MCF 10A (cell line): Measurements from ENCODE around the gene SPRR5. TPM values are rescaled to one million over a fixed set of nuclear protein-coding genes. Genes with fewer than 3 reads are reported as not detected.

ENCODE experiments used
- BruUV-seq: library from RNA; stranded (reverse); fragments of 400-500 nt; replicated peaks from 2 replicates; lab custom pipeline; 2021; lab: Mats Ljungman, UMichigan
- CTCF ChIA-PET: fragments of 300-600 bp; sonication (Branson Sonifier 250); formaldehyde crosslinking; extraction: SDS; loops from one replicate; lab custom pipeline; 2021; ENCODE audit warnings: antibody characterized with exemption, inconsistent platforms; lab: Yijun Ruan, JAX
- POLR2A ChIA-PET: fragments of 300-600, 350-650 bp; sonication (Branson Sonifier 250); formaldehyde crosslinking; extraction: SDS; loops from one replicate; lab custom pipeline; 2020; ENCODE audit warnings: antibody characterized with exemption, inconsistent platforms; lab: Yijun Ruan, JAX
- DNase-seq: peaks from one replicate; pipeline ENCODE4 v3.0.0-alpha.2; 2018; ENCODE audit not compliant: unreplicated experiment
- H3K27ac Mint-ChIP-seq: one replicate; pipeline ENCODE4 v1.8.0; 2022; ENCODE audit warnings: mild to moderate bottlenecking, low read depth, mixed read lengths; ENCODE audit not compliant: unreplicated experiment
- H3K27me3 Mint-ChIP-seq: one replicate; pipeline ENCODE4 v1.8.0; 2022; ENCODE audit warnings: mixed read lengths; ENCODE audit not compliant: insufficient read depth, unreplicated experiment
- H3K36me3 Mint-ChIP-seq: one replicate; pipeline ENCODE4 v1.8.0; 2022; ENCODE audit warnings: mild to moderate bottlenecking, moderate library complexity, mixed read lengths; ENCODE audit not compliant: insufficient read depth, unreplicated experiment
- H3K4me1 Mint-ChIP-seq: one replicate; pipeline ENCODE4 v1.8.0; 2022; ENCODE audit warnings: mixed read lengths; ENCODE audit not compliant: insufficient read depth, unreplicated experiment
- H3K4me3 Mint-ChIP-seq: one replicate; pipeline ENCODE4 v1.8.0; 2022; ENCODE audit warnings: mild to moderate bottlenecking, moderate library complexity, mixed read lengths; ENCODE audit not compliant: unreplicated experiment
- H3K9me3 Mint-ChIP-seq: one replicate; pipeline ENCODE4 v1.8.0; 2022; ENCODE audit warnings: mixed read lengths; ENCODE audit not compliant: unreplicated experiment
- intact Hi-C: fragments of 100-400 bp; cut with micrococcal nuclease; formaldehyde crosslinking; loops from 2 replicates; pipeline ENCODE4 v1.14.1; 2022
- total RNA-seq: library from RNA; stranded (reverse); gene quantifications from 2 replicates; pipeline ENCODE4 v1.2.3, GENCODE V29; 2022
- TF ChIP-seq, protein P1 (sequence below): fragments of 200-600 bp; IDR thresholded peaks from one replicate; pipeline ENCODE4 v1.8.0; 2022; ENCODE audit warnings: antibody characterized with exemption, mild to moderate bottlenecking; ENCODE audit not compliant: unreplicated experiment

Gene SPRR5
- total RNA-seq, 1 experiment from 2014 or later = not detected

DNA sequence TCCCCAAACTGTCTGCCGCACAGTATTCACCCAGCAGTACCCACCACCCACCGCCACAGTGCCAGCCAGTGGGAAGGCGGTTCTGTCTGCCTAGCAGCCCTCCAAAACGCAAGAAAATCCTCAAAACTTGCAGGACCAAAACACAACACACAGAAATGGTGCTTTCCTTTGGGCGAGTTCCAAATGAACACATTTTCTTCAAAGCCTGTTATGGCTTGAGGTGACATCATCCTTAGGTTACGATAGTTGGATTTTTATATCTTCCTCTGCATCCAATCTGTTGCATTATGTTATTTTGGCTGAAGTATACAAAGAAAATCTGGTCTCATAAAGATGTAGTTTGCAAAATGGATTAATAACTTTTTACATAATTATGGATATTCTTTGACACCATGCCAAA lies 46.2 kb downstream of the SPRR5 start:
- Mint-ChIP-seq H3K4me1 (no peaks in the 10 kb centered on the region), H3K9me3 (peaks cover 8% of the 10 kb centered on the region), H3K27me3 (no peaks in the 10 kb centered on the region), H3K27ac (no peak overlapping the region), H3K4me3 (no peak overlapping the region), H3K36me3 (no peaks in the 10 kb centered on the region)
- no TSS peak for BruUV-seq
- intact Hi-C loops = no loop called here
- TF ChIP-seq, protein P1, sequence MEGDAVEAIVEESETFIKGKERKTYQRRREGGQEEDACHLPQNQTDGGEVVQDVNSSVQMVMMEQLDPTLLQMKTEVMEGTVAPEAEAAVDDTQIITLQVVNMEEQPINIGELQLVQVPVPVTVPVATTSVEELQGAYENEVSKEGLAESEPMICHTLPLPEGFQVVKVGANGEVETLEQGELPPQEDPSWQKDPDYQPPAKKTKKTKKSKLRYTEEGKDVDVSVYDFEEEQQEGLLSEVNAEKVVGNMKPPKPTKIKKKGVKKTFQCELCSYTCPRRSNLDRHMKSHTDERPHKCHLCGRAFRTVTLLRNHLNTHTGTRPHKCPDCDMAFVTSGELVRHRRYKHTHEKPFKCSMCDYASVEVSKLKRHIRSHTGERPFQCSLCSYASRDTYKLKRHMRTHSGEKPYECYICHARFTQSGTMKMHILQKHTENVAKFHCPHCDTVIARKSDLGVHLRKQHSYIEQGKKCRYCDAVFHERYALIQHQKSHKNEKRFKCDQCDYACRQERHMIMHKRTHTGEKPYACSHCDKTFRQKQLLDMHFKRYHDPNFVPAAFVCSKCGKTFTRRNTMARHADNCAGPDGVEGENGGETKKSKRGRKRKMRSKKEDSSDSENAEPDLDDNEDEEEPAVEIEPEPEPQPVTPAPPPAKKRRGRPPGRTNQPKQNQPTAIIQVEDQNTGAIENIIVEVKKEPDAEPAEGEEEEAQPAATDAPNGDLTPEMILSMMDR = no peak
- ChIA-PET CTCF (no interaction called here), POLR2A (no interaction called here)
- no peak for DNase-seq

DNA sequence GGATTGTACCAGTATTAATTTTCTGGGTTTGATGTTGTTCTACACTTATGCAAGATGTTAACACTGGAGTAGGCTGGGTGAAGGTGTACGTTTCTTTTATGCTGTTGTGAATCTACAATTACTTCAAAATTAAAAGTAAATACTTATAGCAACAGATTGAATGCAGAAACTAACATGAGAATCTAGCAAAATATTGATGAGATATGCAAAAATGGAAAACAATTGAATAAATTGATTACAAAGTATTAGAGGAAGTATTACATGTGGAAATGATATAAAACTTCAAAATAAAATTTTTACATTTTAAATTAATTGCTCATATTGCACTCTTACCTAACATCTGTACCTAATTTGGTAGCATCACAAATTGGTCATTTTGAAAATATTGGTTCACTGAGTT lies 48.8 kb downstream of the SPRR5 start:
- DNase-seq = no peak
- ChIA-PET CTCF (interaction anchor here (1.5 kb wide), 1 partner anchor 124 kb away, joined by 4 read pairs; no protein-coding TSS in a partner anchor), POLR2A (interaction anchor here (1.0 kb wide), 1 partner anchor 63 kb away, joined by 3 read pairs; no protein-coding TSS in a partner anchor)
- H3K4me3 Mint-ChIP-seq = no peak overlapping the region
- H3K4me1 Mint-ChIP-seq = peaks cover 16% of the 10 kb centered on the region
- no peak overlapping the region for H3K27ac Mint-ChIP-seq
- no TSS peak for BruUV-seq
- TF ChIP-seq, protein P1 = no peak
- no peaks in the 10 kb centered on the region for H3K27me3 Mint-ChIP-seq
- H3K9me3 Mint-ChIP-seq = peaks cover 8% of the 10 kb centered on the region
- intact Hi-C loops = no loop called here
- no peaks in the 10 kb centered on the region for H3K36me3 Mint-ChIP-seq

DNA sequence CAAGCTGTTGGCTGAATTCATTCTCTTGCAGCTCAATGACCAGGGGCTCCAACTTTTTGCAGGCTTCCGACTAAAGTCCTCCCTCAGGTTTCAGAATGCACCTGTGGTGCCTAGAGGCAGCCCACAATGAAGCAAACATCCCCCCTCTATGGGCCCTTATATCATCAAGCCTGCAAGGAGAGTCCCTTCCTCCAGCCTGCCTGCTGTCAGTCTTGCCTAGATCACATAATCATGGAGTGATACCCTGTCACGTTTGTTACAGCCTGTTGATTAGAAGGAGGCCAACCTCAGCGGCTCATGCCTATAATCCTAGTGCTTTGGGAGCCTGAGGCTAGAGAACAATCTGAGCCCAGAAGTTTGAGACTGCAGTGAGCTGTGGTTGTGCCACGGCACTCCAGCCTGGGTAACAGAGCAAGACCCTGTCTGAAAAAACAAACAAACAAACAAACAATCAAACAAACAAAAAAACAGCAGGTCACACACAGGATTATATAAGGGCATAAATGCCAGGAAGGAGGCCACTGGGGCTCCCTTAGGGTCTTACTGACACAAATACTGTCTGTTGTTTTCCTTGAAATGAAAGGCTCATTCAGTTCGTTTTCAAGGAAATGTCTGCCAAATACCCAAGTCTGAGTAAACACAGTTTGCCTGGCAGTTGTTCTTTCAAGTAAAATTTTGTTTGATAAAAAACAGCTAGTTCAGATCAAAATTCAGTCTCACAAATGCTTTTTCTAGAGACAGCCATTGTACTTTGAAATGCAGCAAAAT lies 49.8 kb downstream of the SPRR5 start:
- TF ChIP-seq, protein P1 = no peak
- ChIA-PET POLR2A (interaction anchor here (1.0 to 1.6 kb wide), 2 partner anchors 13 to 64 kb away, joined by 3 to 4 read pairs; no protein-coding TSS in a partner anchor), CTCF (interaction anchor here (0.7 to 1.5 kb wide), 2 partner anchors 125 to 183 kb away, joined by 4 read pairs; no protein-coding TSS in a partner anchor)
- H3K36me3 Mint-ChIP-seq = no peaks in the 10 kb centered on the region
- H3K4me3 Mint-ChIP-seq = no peak overlapping the region
- no peak for DNase-seq
- no TSS peak for BruUV-seq
- H3K27ac Mint-ChIP-seq = no peak overlapping the region
- H3K27me3 Mint-ChIP-seq = no peaks in the 10 kb centered on the region
- H3K4me1 Mint-ChIP-seq = peaks cover 16% of the 10 kb centered on the region
- intact Hi-C loops = no loop called here
- H3K9me3 Mint-ChIP-seq = peaks cover 8% of the 10 kb centered on the region

DNA sequence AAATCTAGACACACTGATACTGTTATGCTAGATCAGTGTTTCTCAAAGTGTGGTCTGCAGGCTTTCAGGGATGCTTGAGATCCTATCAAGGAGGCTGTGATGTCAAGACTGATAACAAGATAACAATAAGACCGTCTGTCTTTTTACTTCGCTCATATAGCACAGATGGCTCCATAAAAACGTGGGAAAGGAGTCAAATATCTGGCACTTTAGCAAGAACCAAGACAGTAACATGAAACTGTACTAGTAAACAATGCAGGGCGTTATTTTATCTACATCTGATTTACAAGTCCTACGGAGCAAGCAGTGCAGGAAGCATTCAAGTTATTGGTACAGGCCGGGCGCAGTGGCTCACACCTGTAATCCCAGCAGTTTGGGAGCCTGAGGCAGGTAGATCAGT lies 50.9 kb downstream of the SPRR5 start:
- DNase-seq = no peak
- peaks cover 16% of the 10 kb centered on the region for H3K4me1 Mint-ChIP-seq
- no peak overlapping the region for H3K27ac Mint-ChIP-seq
- POLR2A ChIA-PET = interaction anchor here (1.6 kb wide), 1 partner anchor 12 kb away, joined by 4 read pairs; no protein-coding TSS in a partner anchor
- BruUV-seq = no TSS peak
- TF ChIP-seq, protein P1 = no peak
- H3K9me3 Mint-ChIP-seq = peaks cover 8% of the 10 kb centered on the region
- no peaks in the 10 kb centered on the region for H3K36me3 Mint-ChIP-seq
- CTCF ChIA-PET = interaction anchor here (0.5 kb wide), 1 partner anchor 638 kb away, joined by 4 read pairs; no protein-coding TSS in a partner anchor
- intact Hi-C loops = no loop called here
- H3K4me3 Mint-ChIP-seq = no peak overlapping the region
- no peaks in the 10 kb centered on the region for H3K27me3 Mint-ChIP-seq
